Fibroblast of lung (primary cell): ENCODE data around the gene GDI1. TPM values are rescaled to one million over a fixed set of nuclear protein-coding genes. Genes with fewer than 3 reads are reported as not detected.

ENCODE experiments used
- DNase-seq, 2 donors: peaks; one replicate each; pipeline versions ENCODE4 v3.0.0 to v3.0.0-alpha.2; 2010; ENCODE audit warnings: low read depth in 2 of 2
- H2AFZ ChIP-seq: 2 replicates; pipeline ENCODE4 v1.5.1; 2012; ENCODE audit warnings: low read length, control low read depth, inconsistent platforms
- H3K27ac ChIP-seq: 2 replicates; pipeline ENCODE4 v1.5.1; 2011; ENCODE audit warnings: low read length, control low read depth; ENCODE audit not compliant: insufficient read depth
- H3K27me3 ChIP-seq: 2 replicates; pipeline ENCODE4 v1.5.1; 2011; ENCODE audit warnings: mild to moderate bottlenecking, low read length; ENCODE audit not compliant: control insufficient read depth, insufficient read depth
- H3K36me3 ChIP-seq: 2 replicates; pipeline ENCODE4 v1.5.1; 2011; ENCODE audit warnings: low read length; ENCODE audit not compliant: control insufficient read depth, insufficient read depth
- H3K4me1 ChIP-seq: 2 replicates; pipeline ENCODE4 v1.5.1; 2011; ENCODE audit warnings: low read length; ENCODE audit not compliant: control insufficient read depth, insufficient read depth; ENCODE audit errors: extremely low read depth
- H3K4me2 ChIP-seq: 2 replicates; pipeline ENCODE4 v1.5.1; 2011; ENCODE audit warnings: low read length, control low read depth; ENCODE audit not compliant: insufficient read depth; ENCODE audit errors: extremely low read depth
- H3K4me3 ChIP-seq, 4 experiments: fragments of 200-600 bp in 1 of 4; sonication (generic) in 1 of 4; replicated peaks in 1 of 4; 2 replicates each; pipeline ENCODE4 v1.5.1; 2011 to 2016; ENCODE audit warnings: low read length in 4 of 4, low read depth in 3 of 4, mild to moderate bottlenecking in 3 of 4, control low read depth in 2 of 4, inconsistent platforms in 1 of 4, mixed read lengths in 1 of 4; ENCODE audit not compliant: insufficient read depth in 1 of 4; ENCODE audit errors: control extremely low read depth in 1 of 4
- H3K79me2 ChIP-seq: 2 replicates; pipeline ENCODE4 v1.5.1; 2012; ENCODE audit warnings: mild to moderate bottlenecking, low read length, inconsistent platforms; ENCODE audit not compliant: control insufficient read depth, insufficient read depth
- H3K9ac ChIP-seq: 2 replicates; pipeline ENCODE4 v1.5.1; 2011; ENCODE audit warnings: mild to moderate bottlenecking, low read length, control low read depth; ENCODE audit not compliant: insufficient read depth
- H3K9me3 ChIP-seq: 2 replicates; pipeline ENCODE4 v1.5.1; 2012; ENCODE audit warnings: low read depth, low read length; ENCODE audit not compliant: control insufficient read depth, insufficient read depth
- H4K20me1 ChIP-seq: 2 replicates; pipeline ENCODE4 v1.5.1; 2011; ENCODE audit warnings: low read length; ENCODE audit not compliant: control insufficient read depth, insufficient read depth; ENCODE audit errors: extremely low read depth
- EZH2 ChIP-seq: IDR thresholded peaks from 2 replicates; pipeline ENCODE4 v1.5.1; 2012; ENCODE audit warnings: low read length, control low read depth, mild to moderate bottlenecking; ENCODE audit errors: missing control alignments
- polyA plus RNA-seq, 2 donors: library from polyadenylated mRNA; depleted of rRNA in 1 of 2; stranded (reverse) in 1 of 2; unstranded in 1 of 2; fragments of >200 nt; gene quantifications; 2 replicates each; pipeline ENCODE4 v1.2.1, GENCODE V29; 2011 to 2012; ENCODE audit warnings: missing spikeins in 1 of 2
- total RNA-seq: library from RNA; depleted of rRNA; stranded (reverse); fragments of >200 nt; gene quantifications from 2 replicates; pipeline ENCODE4 v1.2.1, GENCODE V29; 2014
- TF ChIP-seq, protein P1 (sequence below), 2 donors: IDR thresholded peaks in 1 of 2; conservative IDR thresholded peaks in 1 of 2; 1 replicate in 1 of 2; 2 replicates in 1 of 2; pipeline ENCODE4 v1.5.1; 2011 to 2012; ENCODE audit warnings: low read length in 2 of 2, control low read depth in 1 of 2, inconsistent platforms in 1 of 2, low read depth in 1 of 2, mild to moderate bottlenecking in 1 of 2

Gene GDI1
- total and polyA plus RNA-seq, 2 donors (not counting 1 experiment from before 2014, with no cell fraction given), result 86.5 to 134 TPM

- Histone ChIP-seq H3K27ac (no peak overlapping the region), H3K9me3 (no peaks in the 10 kb centered on the region), H3K4me1 (no peaks in the 10 kb centered on the region), H4K20me1 (no peaks in the 10 kb centered on the region), H3K4me3 (no peak overlapping the region), H3K9ac (no peak overlapping the region), H3K36me3 (peaks cover 6% of the 10 kb centered on the region), H3K4me2 (no peak overlapping the region), H3K27me3 (no peaks in the 10 kb centered on the region), H2AFZ (no peak overlapping the region), H3K79me2 (no peaks in the 10 kb centered on the region)
- TF ChIP-seq, protein P1, sequence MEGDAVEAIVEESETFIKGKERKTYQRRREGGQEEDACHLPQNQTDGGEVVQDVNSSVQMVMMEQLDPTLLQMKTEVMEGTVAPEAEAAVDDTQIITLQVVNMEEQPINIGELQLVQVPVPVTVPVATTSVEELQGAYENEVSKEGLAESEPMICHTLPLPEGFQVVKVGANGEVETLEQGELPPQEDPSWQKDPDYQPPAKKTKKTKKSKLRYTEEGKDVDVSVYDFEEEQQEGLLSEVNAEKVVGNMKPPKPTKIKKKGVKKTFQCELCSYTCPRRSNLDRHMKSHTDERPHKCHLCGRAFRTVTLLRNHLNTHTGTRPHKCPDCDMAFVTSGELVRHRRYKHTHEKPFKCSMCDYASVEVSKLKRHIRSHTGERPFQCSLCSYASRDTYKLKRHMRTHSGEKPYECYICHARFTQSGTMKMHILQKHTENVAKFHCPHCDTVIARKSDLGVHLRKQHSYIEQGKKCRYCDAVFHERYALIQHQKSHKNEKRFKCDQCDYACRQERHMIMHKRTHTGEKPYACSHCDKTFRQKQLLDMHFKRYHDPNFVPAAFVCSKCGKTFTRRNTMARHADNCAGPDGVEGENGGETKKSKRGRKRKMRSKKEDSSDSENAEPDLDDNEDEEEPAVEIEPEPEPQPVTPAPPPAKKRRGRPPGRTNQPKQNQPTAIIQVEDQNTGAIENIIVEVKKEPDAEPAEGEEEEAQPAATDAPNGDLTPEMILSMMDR (conservative IDR thresholded peaks at IDR 0.05 in 1 of 2, IDR thresholded peaks at IDR 0.05 in 1 of 2; ENCODE audit: low read depth in 1 of 2, low read length in 2 of 2), result no peak
- no peak for TF ChIP-seq EZH2
- DNase-seq, result no peak
These were observed 15.9 kb downstream of the GDI1 start for GRCh38 chrX:154452823-154453222.

- peak overlapping the region; percentile 25 for H3K4me2 ChIP-seq
- H2AFZ ChIP-seq, result no peak overlapping the region
- no peak overlapping the region for H3K27ac ChIP-seq
- H3K9ac ChIP-seq, result peak overlapping the region; percentile 46
- H4K20me1 ChIP-seq, result no peaks in the 10 kb centered on the region
- DNase-seq, result no peak
- H3K4me1 ChIP-seq, result no peaks in the 10 kb centered on the region
- H3K36me3 ChIP-seq, result peaks cover 7% of the 10 kb centered on the region
- TF ChIP-seq EZH2, result no peak
- TF ChIP-seq, protein P1 (conservative IDR thresholded peaks at IDR 0.05 in 1 of 2, IDR thresholded peaks at IDR 0.05 in 1 of 2; ENCODE audit: low read depth in 1 of 2, low read length in 2 of 2), result no peak
- no peaks in the 10 kb centered on the region for H3K27me3 ChIP-seq
- H3K79me2 ChIP-seq, result peaks cover 36% of the 10 kb centered on the region
- H3K4me3 ChIP-seq, result peak overlapping the region; percentile 27 to 51 (median 34)
- no peaks in the 10 kb centered on the region for H3K9me3 ChIP-seq
These were observed 20.6 kb downstream of the GDI1 start for GRCh38 chrX:154457491-154458115.

- H2AFZ ChIP-seq, result no peak within 1 kb of the TSS
- peak in 1 of 2 donors; percentile 30 for DNase-seq
- no peaks in the 10 kb centered on the region for H3K9me3 ChIP-seq
- no peaks in the 10 kb centered on the region for H3K27me3 ChIP-seq
- H3K4me2 ChIP-seq, result peak within 1 kb of the TSS; percentile 64
- no peak within 1 kb of the TSS for H3K27ac ChIP-seq
- H3K36me3 ChIP-seq, result peaks cover 9% of the 10 kb centered on the region
- peak within 1 kb of the TSS; percentile 53 for H3K9ac ChIP-seq
- H4K20me1 ChIP-seq, result no peaks in the 10 kb centered on the region
- TF ChIP-seq, protein P1 (conservative IDR thresholded peaks at IDR 0.05 in 1 of 2, IDR thresholded peaks at IDR 0.05 in 1 of 2; ENCODE audit: low read depth in 1 of 2, low read length in 2 of 2), result no peak
- no peak for TF ChIP-seq EZH2
- H3K4me3 ChIP-seq, result peak within 1 kb of the TSS; percentile 65 to 73 (median 72)
- peaks cover 38% of the 10 kb centered on the region for H3K79me2 ChIP-seq
- no peaks in the 10 kb centered on the region for H3K4me1 ChIP-seq
These were observed 21.4 kb downstream of the GDI1 start, which contains the start of gene PLXNA3 for GRCh38 chrX:154458116-154458953. TSS of gene PLXNA3 (plus strand) at chrX:154458281. CDS start at chrX:154460184, 1,903 bp downstream.
